HepG2 (cell line): Measurements from ENCODE around the gene CEP104. TPM values are rescaled to one million over a fixed set of nuclear protein-coding genes. Genes with fewer than 3 reads are reported as not detected.

Source experiments
- ARID2 ChIP-seq: sonication (generic); formaldehyde crosslinking; IDR thresholded peaks from 2 replicates; pipeline ENCODE4 v1.8.1; 2022; ENCODE audit warnings: mild to moderate bottlenecking, missing genetic modification reagents, borderline replicate concordance
- BHLHE40 ChIP-seq: IDR thresholded peaks from 2 replicates; pipeline ENCODE4 v1.6.1; 2011; ENCODE audit warnings: low read length, improper control_type of control experiment
- CBX2 ChIP-seq, 2 experiments: fragments of 200-600 bp in 1 of 2; sonication (generic); formaldehyde crosslinking in 1 of 2; IDR thresholded peaks; 2 replicates each; pipeline versions ENCODE4 v1.7.0 to v1.8.1; 2018 to 2022; ENCODE audit warnings: low read depth in 2 of 2, low read length in 1 of 2, mild to moderate bottlenecking in 1 of 2, missing genetic modification reagents in 1 of 2
- CEBPG ChIP-seq: IDR thresholded peaks from 2 replicates; pipeline ENCODE4 v1.6.1; 2016
- HINFP ChIP-seq: sonication (generic); formaldehyde crosslinking; IDR thresholded peaks from 2 replicates; pipeline ENCODE4 v1.4.0; 2020; ENCODE audit warnings: low read depth, mild to moderate bottlenecking, missing genetic modification reagents
- IKZF4 ChIP-seq: sonication (generic); formaldehyde crosslinking; IDR thresholded peaks from 2 replicates; pipeline ENCODE4 v1.5.1; 2020; ENCODE audit warnings: borderline replicate concordance, mild to moderate bottlenecking, low read depth, missing genetic modification reagents; ENCODE audit errors: not compliant biosample characterization
- ISX ChIP-seq: sonication (generic); formaldehyde crosslinking; conservative IDR thresholded peaks from 2 replicates; pipeline ENCODE4 v1.5.0; 2020; ENCODE audit warnings: missing genetic modification reagents
- MAFG ChIP-seq: sonication (generic); formaldehyde crosslinking; IDR thresholded peaks from 2 replicates; pipeline ENCODE4 v1.5.1; 2020; ENCODE audit warnings: mild to moderate bottlenecking, missing genetic modification reagents
- NR2C2 ChIP-seq: sonication (generic); formaldehyde crosslinking; IDR thresholded peaks from 2 replicates; pipeline ENCODE4 v1.4.0; 2020; ENCODE audit warnings: missing genetic modification reagents, mild to moderate bottlenecking, moderate library complexity, borderline replicate concordance
- ONECUT2 ChIP-seq: sonication (generic); formaldehyde crosslinking; IDR thresholded peaks from 2 replicates; pipeline ENCODE4 v1.4.0; 2020; ENCODE audit warnings: missing genetic modification reagents
- RBAK ChIP-seq: sonication (generic); formaldehyde crosslinking; IDR thresholded peaks from 2 replicates; pipeline ENCODE4 v1.5.1; 2020; ENCODE audit warnings: mild to moderate bottlenecking, missing genetic modification reagents
- TCF12 ChIP-seq, 2 experiments: fragments of 450-650 bp in 1 of 2; sonication (generic) in 1 of 2; formaldehyde crosslinking in 1 of 2; IDR thresholded peaks; 2 replicates each; pipeline versions ENCODE4 v1.6.1 to v1.8.0; 2017 to 2022; ENCODE audit warnings: antibody characterized with exemption in 1 of 2, mild to moderate bottlenecking in 1 of 2, missing genetic modification reagents in 1 of 2, moderate library complexity in 1 of 2
- TFE3 ChIP-seq: IDR thresholded peaks from 2 replicates; pipeline ENCODE4 v1.6.1; 2016
- USF2 ChIP-seq, 2 experiments: sonication (generic) in 1 of 2; formaldehyde crosslinking in 1 of 2; IDR thresholded peaks; 2 replicates each; pipeline versions ENCODE4 v1.5.1 to v1.6.1; 2011 to 2020; ENCODE audit warnings: borderline replicate concordance in 1 of 2, low read depth in 1 of 2, low read length in 1 of 2, mild to moderate bottlenecking in 1 of 2, missing genetic modification reagents in 1 of 2, moderate library complexity in 1 of 2
- ZNF256 ChIP-seq: sonication (generic); formaldehyde crosslinking; conservative IDR thresholded peaks from 2 replicates; pipeline ENCODE4 v1.4.0; 2020; ENCODE audit warnings: missing genetic modification reagents
- ZNF343 ChIP-seq: sonication (generic); formaldehyde crosslinking; IDR thresholded peaks from 2 replicates; pipeline ENCODE4 v1.4.0; 2020; ENCODE audit warnings: mild to moderate bottlenecking, missing genetic modification reagents
- ZNF431 ChIP-seq: sonication (generic); formaldehyde crosslinking; IDR thresholded peaks from 2 replicates; pipeline ENCODE4 v1.9.0; 2022; ENCODE audit warnings: missing genetic modification reagents, low read depth, mild to moderate bottlenecking, borderline replicate concordance
- ZNF567 ChIP-seq: sonication (generic); formaldehyde crosslinking; IDR thresholded peaks from 2 replicates; pipeline ENCODE4 v1.8.1; 2023; ENCODE audit warnings: mild to moderate bottlenecking, missing genetic modification reagents, borderline replicate concordance
- ZNF749 ChIP-seq: sonication (generic); formaldehyde crosslinking; IDR thresholded peaks from 2 replicates; pipeline ENCODE4 v1.8.0; 2022; ENCODE audit warnings: mild to moderate bottlenecking, missing genetic modification reagents, moderate library complexity, borderline replicate concordance
- ZNF770 ChIP-seq: sonication (generic); formaldehyde crosslinking; IDR thresholded peaks from 2 replicates; pipeline ENCODE4 v1.5.0; 2020; ENCODE audit warnings: mild to moderate bottlenecking, missing genetic modification reagents
- polyA plus RNA-seq, 8 experiments: library from polyadenylated mRNA; depleted of rRNA in 3 of 8; stranded (reverse) in 7 of 8; unstranded in 1 of 8; fragments of >200 nt; fragmentation: Illumina TruSeq in 4 of 8; extraction: Trizol in 4 of 8; gene quantifications; 2 replicates each; pipeline versions ENCODE4 v1.2.1 to v1.2.3, GENCODE V29; 2011 to 2016; ENCODE audit warnings: low read depth in 4 of 8, missing spikeins in 1 of 8, mixed read lengths in 1 of 8; ENCODE audit not compliant: insufficient read depth in 1 of 8
- total RNA-seq, 5 experiments: library from RNA; depleted of rRNA; stranded (reverse); fragments of >200 nt; fragmentation: Illumina TruSeq; extraction: Trizol; gene quantifications; 2 replicates each; pipeline ENCODE4 v1.2.3, GENCODE V29; 2016; ENCODE audit warnings: low read depth in 1 of 5

The CEP104 gene
- total and polyA plus RNA-seq, 2 of the 13 experiments (the other 11 are each of a cell fraction or from before 2014, with no cell fraction given), result 20.4 to 30.1 TPM

GRCh38 chr1:3775490-3776230 lies 81.4 kb downstream of the CEP104 start (continued):
- TF ChIP-seq USF2 (IDR thresholded peaks at IDR 0.05; ENCODE audit: low read depth, low read length), result no peak
- peak; percentile 57 for TF ChIP-seq USF2 (CRISPR knock-in tag; IDR thresholded peaks at IDR 0.05; ENCODE audit: borderline replicate concordance)
- TF ChIP-seq ZNF256 (CRISPR knock-in tag), result no peak; the same call in 1 of the 2 replicates
- TF ChIP-seq CBX2 (IDR thresholded peaks at IDR 0.05; ENCODE audit: low read depth, low read length), result no peak
- TF ChIP-seq CBX2 (CRISPR knock-in tag; IDR thresholded peaks at IDR 0.05; ENCODE audit: low read depth), result no peak; the same call in 1 of the 2 replicates
- TF ChIP-seq ZNF343 (CRISPR knock-in tag), result peak; percentile 45
- TF ChIP-seq ISX (CRISPR knock-in tag), result no peak
- 0 out of 2 replicates have a peak, but pooled peaks have one; percentile 10 for TF ChIP-seq CEBPG (CRISPR knock-in tag)
- TF ChIP-seq NR2C2 (CRISPR knock-in tag), result peak; percentile 86
- peak; percentile 97 for TF ChIP-seq ARID2 (CRISPR knock-in tag)
- TF ChIP-seq HINFP, result peak; percentile 91; the same call in 1 of the 2 replicates
- peak; percentile 63 for TF ChIP-seq TFE3
- no peak for TF ChIP-seq ZNF770
- no peak for TF ChIP-seq TCF12 (IDR thresholded peaks at IDR 0.05)
- TF ChIP-seq TCF12 (CRISPR knock-in tag; IDR thresholded peaks at IDR 0.05), result 0 out of 2 replicates have a peak, but pooled peaks have one; percentile 24
- TF ChIP-seq BHLHE40, result peak; percentile 79
- no peak; the same call in 1 of the 2 replicates for TF ChIP-seq MAFG (CRISPR knock-in tag)
- TF ChIP-seq RBAK (CRISPR knock-in tag), result no peak
- TF ChIP-seq ZNF431, result peak; percentile 54; the same call in 1 of the 2 replicates
- TF ChIP-seq ONECUT2, result peak; percentile 12; the same call in 1 of the 2 replicates
- peak; percentile 65 for TF ChIP-seq IKZF4 (CRISPR knock-in tag)
- TF ChIP-seq ZNF567 (CRISPR knock-in tag), result no peak; the same call in 1 of the 2 replicates
- TF ChIP-seq ZNF749, result 0 out of 2 replicates have a peak, but pooled peaks have one; percentile 9
